Measurements from ENCODE around the gene ANKK1. TPM values are rescaled to one million over a fixed set of nuclear protein-coding genes. Genes with fewer than 3 reads are reported as not detected.

ANKK1 gene
- total and polyA plus RNA-seq, 4 donors: 0.49 to 1.1 (median 0.66) TPM

GRCh38 chr11:113440816-113441215, 53.2 kb downstream of the ANKK1 start:
- Histone ChIP-seq H3K9ac (ENCODE audit: insufficient read depth in 1 of 2, low read length in 2 of 2) (no peak overlapping the region), H3K36me3 (ENCODE audit: control insufficient read depth in 4 of 4, insufficient read depth in 4 of 4, low read length in 4 of 4) (no peaks in the 10 kb centered on the region), H3K9me3 (ENCODE audit: control insufficient read depth in 4 of 4, insufficient read depth in 3 of 4, low read length in 3 of 4) (no peaks in the 10 kb centered on the region), H3K27me3 (ENCODE audit: control insufficient read depth in 3 of 3, insufficient read depth in 3 of 3, low read length in 2 of 3) (no peaks in the 10 kb centered on the region), H3K4me3 (no peak overlapping the region), H3K27ac (ENCODE audit: low read depth in 1 of 2, low read length in 1 of 2) (no peak overlapping the region), H3K4me1 (ENCODE audit: control insufficient read depth in 5 of 5, insufficient read depth in 5 of 5, low read length in 5 of 5) (no peaks in the 10 kb centered on the region)
- no peak for DNase-seq
- 82 to 88% methylated on average over 2 of the region's 2 CpGs for WGBS, 2 donors
- no peak for TF ChIP-seq CTCF (IDR thresholded peaks at IDR 0.05; ENCODE audit: control extremely low read depth, extremely low read depth)
- ATAC-seq (ENCODE audit: insufficient read depth, low FRiP score): no peak

GRCh38 chr11:113444502-113445123, 57.0 kb downstream of the ANKK1 start:
- Histone ChIP-seq H3K4me3 (no peak overlapping the region), H3K9ac (ENCODE audit: insufficient read depth in 1 of 2, low read length in 2 of 2) (no peak overlapping the region), H3K9me3 (ENCODE audit: control insufficient read depth in 4 of 4, insufficient read depth in 3 of 4, low read length in 3 of 4) (no peaks in the 10 kb centered on the region), H3K27ac (ENCODE audit: low read depth in 1 of 2, low read length in 1 of 2) (no peak overlapping the region), H3K27me3 (ENCODE audit: control insufficient read depth in 3 of 3, insufficient read depth in 3 of 3, low read length in 2 of 3) (no peaks in the 10 kb centered on the region), H3K36me3 (ENCODE audit: control insufficient read depth in 4 of 4, insufficient read depth in 4 of 4, low read length in 4 of 4) (no peaks in the 10 kb centered on the region), H3K4me1 (ENCODE audit: control insufficient read depth in 5 of 5, insufficient read depth in 5 of 5, low read length in 5 of 5) (no peaks in the 10 kb centered on the region)
- DNase-seq (no peak), ATAC-seq (ENCODE audit: insufficient read depth, low FRiP score) (no peak)
- TF ChIP-seq CTCF (IDR thresholded peaks at IDR 0.05; ENCODE audit: control extremely low read depth, extremely low read depth): no peak
- 59 to 70% methylated on average over 7 of the region's 7 CpGs for WGBS, 2 donors

- DNase-seq (no peak), ATAC-seq (ENCODE audit: insufficient read depth, low FRiP score) (no peak)
- Histone ChIP-seq H3K27me3 (ENCODE audit: control insufficient read depth in 3 of 3, insufficient read depth in 3 of 3, low read length in 2 of 3) (no peaks in the 10 kb centered on the region), H3K4me3 (no peak overlapping the region), H3K36me3 (ENCODE audit: control insufficient read depth in 4 of 4, insufficient read depth in 4 of 4, low read length in 4 of 4) (no peaks in the 10 kb centered on the region), H3K9me3 (ENCODE audit: control insufficient read depth in 4 of 4, insufficient read depth in 3 of 4, low read length in 3 of 4) (no peaks in the 10 kb centered on the region), H3K27ac (ENCODE audit: low read depth in 1 of 2, low read length in 1 of 2) (no peak overlapping the region), H3K4me1 (ENCODE audit: control insufficient read depth in 5 of 5, insufficient read depth in 5 of 5, low read length in 5 of 5) (no peaks in the 10 kb centered on the region), H3K9ac (ENCODE audit: insufficient read depth in 1 of 2, low read length in 2 of 2) (no peak overlapping the region)
- no peak for TF ChIP-seq CTCF (IDR thresholded peaks at IDR 0.05; ENCODE audit: control extremely low read depth, extremely low read depth)
- WGBS, 2 donors: 75 to 82% methylated on average over 6 of the region's 6 CpGs
Measured at GRCh38 chr11:113446112-113446511, 58.5 kb downstream of the ANKK1 start.

- Histone ChIP-seq H3K4me1 (ENCODE audit: control insufficient read depth in 5 of 5, insufficient read depth in 5 of 5, low read length in 5 of 5) (no peaks in the 10 kb centered on the region), H3K27me3 (ENCODE audit: control insufficient read depth in 3 of 3, insufficient read depth in 3 of 3, low read length in 2 of 3) (no peaks in the 10 kb centered on the region), H3K36me3 (ENCODE audit: control insufficient read depth in 4 of 4, insufficient read depth in 4 of 4, low read length in 4 of 4) (no peaks in the 10 kb centered on the region), H3K9ac (ENCODE audit: insufficient read depth in 1 of 2, low read length in 2 of 2) (no peak overlapping the region), H3K27ac (ENCODE audit: low read depth in 1 of 2, low read length in 1 of 2) (no peak overlapping the region), H3K4me3 (no peak overlapping the region), H3K9me3 (ENCODE audit: control insufficient read depth in 4 of 4, insufficient read depth in 3 of 4, low read length in 3 of 4) (no peaks in the 10 kb centered on the region)
- WGBS, 2 donors: 78 to 79% methylated on average over 6 of the region's 6 CpGs
- TF ChIP-seq CTCF (IDR thresholded peaks at IDR 0.05; ENCODE audit: control extremely low read depth, extremely low read depth): no peak
- ATAC-seq (ENCODE audit: insufficient read depth, low FRiP score): no peak
- DNase-seq: no peak
Measured at GRCh38 chr11:113446938-113447337, 59.4 kb downstream of the ANKK1 start.

Measured in lung (tissue), 12 donors.